HFFc6 (cell line): ENCODE measurements around the gene ZSCAN32. TPM values are rescaled to one million over a fixed set of nuclear protein-coding genes. Genes with fewer than 3 reads are reported as not detected.

Experiments
- DNase-seq: peaks from one replicate; pipeline ENCODE4 v3.0.0-alpha.2; 2018
- H3K27ac Mint-ChIP-seq: 2 replicates; pipeline ENCODE4 v1.8.0; 2020; ENCODE audit warnings: mild to moderate bottlenecking, mixed read lengths
- H3K27me3 Mint-ChIP-seq: 2 replicates; pipeline ENCODE4 v1.8.0; 2021; ENCODE audit warnings: mild to moderate bottlenecking, moderate library complexity, mixed read lengths; ENCODE audit not compliant: insufficient read depth
- H3K36me3 Mint-ChIP-seq: 2 replicates; pipeline ENCODE4 v1.8.0; 2021; ENCODE audit warnings: low read depth, mixed read lengths
- H3K4me1 Mint-ChIP-seq: 2 replicates; pipeline ENCODE4 v1.8.0; 2020; ENCODE audit warnings: low read depth, mixed read lengths
- H3K4me3 Mint-ChIP-seq: 2 replicates; pipeline ENCODE4 v1.8.0; 2020; ENCODE audit warnings: mild to moderate bottlenecking, moderate library complexity, mixed read lengths
- H3K9me3 Mint-ChIP-seq: 2 replicates; pipeline ENCODE4 v1.8.0; 2020; ENCODE audit warnings: mild to moderate bottlenecking, mixed read lengths
- CTCF ChIP-seq: fragments of 200-600 bp; sonication (generic); IDR thresholded peaks from 2 replicates; pipeline ENCODE4 v1.5.0; 2021; ENCODE audit warnings: antibody characterized with exemption, mild to moderate bottlenecking
- total RNA-seq, 6 experiments: library from RNA; stranded (reverse); fragmentation: NEBNext Ultra II Directional; extraction: Animal tissue kit (Norgen Biotek cat#: 25700); gene quantifications; 2 replicates in 1 of 6; 3 replicates in 5 of 6; pipeline ENCODE4 v1.2.3, GENCODE V29; 2021

Gene ZSCAN32
- total RNA-seq, 6 experiments from 2014 or later = 8.3 to 11.1 (median 10.3) TPM

- Mint-ChIP-seq H3K36me3 (peaks cover 61% of the 10 kb centered on the region), H3K9me3 (peaks cover 30% of the 10 kb centered on the region)
- no peak for DNase-seq
These were observed 392 bp downstream of the ZSCAN32 start for GRCh38 chr16:3400446-3400778.

GRCh38 chr16:3389663-3390338, 11.0 kb downstream of the ZSCAN32 start:
- Mint-ChIP-seq H3K9me3 (peaks cover 58% of the 10 kb centered on the region), H3K4me3 (no peak overlapping the region), H3K27ac (no peak overlapping the region), H3K27me3 (no peaks in the 10 kb centered on the region; the same call in 1 of the 2 replicates), H3K4me1 (no peaks in the 10 kb centered on the region), H3K36me3 (peaks cover 82% of the 10 kb centered on the region)
- TF ChIP-seq CTCF = no peak
- DNase-seq = no peak

More at GRCh38 chr16:3400446-3400778, 392 bp downstream of the ZSCAN32 start:
- peak overlapping the region; percentile 52 for H3K27ac Mint-ChIP-seq
- H3K4me3 Mint-ChIP-seq = peak overlapping the region; percentile 91
- H3K4me1 Mint-ChIP-seq = peaks cover 9% of the 10 kb centered on the region
- H3K27me3 Mint-ChIP-seq = no peaks in the 10 kb centered on the region
- TF ChIP-seq CTCF = no peak

- peaks cover 1% of the 10 kb centered on the region; the same call in 1 of the 2 replicates for H3K27me3 Mint-ChIP-seq
- H3K27ac Mint-ChIP-seq = no peak overlapping the region
- no peak overlapping the region for H3K4me3 Mint-ChIP-seq
- H3K9me3 Mint-ChIP-seq = peaks cover 72% of the 10 kb centered on the region
- peaks cover 82% of the 10 kb centered on the region for H3K36me3 Mint-ChIP-seq
- DNase-seq = no peak
- TF ChIP-seq CTCF = no peak
- H3K4me1 Mint-ChIP-seq = no peaks in the 10 kb centered on the region
These were observed 12.5 kb downstream of the ZSCAN32 start for GRCh38 chr16:3388325-3388724.

- peaks cover 91% of the 10 kb centered on the region for H3K9me3 Mint-ChIP-seq
- no peaks in the 10 kb centered on the region for H3K4me1 Mint-ChIP-seq
- no peak overlapping the region for H3K27ac Mint-ChIP-seq
- H3K36me3 Mint-ChIP-seq = peaks cover 90% of the 10 kb centered on the region
- no peak for DNase-seq
- H3K27me3 Mint-ChIP-seq = peaks cover 4% of the 10 kb centered on the region
- H3K4me3 Mint-ChIP-seq = no peak overlapping the region
- TF ChIP-seq CTCF = no peak
These were observed 17.8 kb downstream of the ZSCAN32 start for GRCh38 chr16:3383045-3383448.

- DNase-seq = no peak
- no peak overlapping the region for H3K4me3 Mint-ChIP-seq
- peak; percentile 14; the same call in 1 of the 2 replicates for TF ChIP-seq CTCF
- H3K4me1 Mint-ChIP-seq = no peaks in the 10 kb centered on the region
- no peak overlapping the region for H3K27ac Mint-ChIP-seq
- H3K27me3 Mint-ChIP-seq = peaks cover 9% of the 10 kb centered on the region
- H3K36me3 Mint-ChIP-seq = peaks cover 75% of the 10 kb centered on the region
- H3K9me3 Mint-ChIP-seq = peaks cover 67% of the 10 kb centered on the region
These were observed 22.9 kb downstream of the ZSCAN32 start for GRCh38 chr16:3377917-3378316.
